ENCODE data around the gene CRAMP1. TPM values are rescaled to one million over a fixed set of nuclear protein-coding genes. Genes with fewer than 3 reads are reported as not detected.

The CRAMP1 gene
- polyA plus RNA-seq, 1 of the 3 experiments (the other 2 are of a cell fraction): 9.5 TPM

- no peak for TF ChIP-seq CTCF (IDR thresholded peaks at IDR 0.05)
Measured at GRCh38 chr16:1619976-1620375, 7.8 kb downstream of the CRAMP1 start (continued).

GRCh38 chr16:1620391-1620790 lies 8.2 kb downstream of the CRAMP1 start:
- CTCF ChIA-PET: no interaction called here
- Histone ChIP-seq H3K36me3 (replicated peaks in 1 of 2; ENCODE audit: control insufficient read depth in 1 of 2, insufficient read depth in 2 of 2, low read length in 1 of 2) (peaks cover 16 to 40% of the 10 kb centered on the region in 2 experiments), H3F3A (replicated peaks; ENCODE audit: insufficient read depth) (no peaks in the 10 kb centered on the region), H3K4me2 (no peak overlapping the region), H3K79me2 (ENCODE audit: insufficient read depth) (peaks cover 96% of the 10 kb centered on the region), H3K9me2 (no peaks in the 10 kb centered on the region), H3K27me3 (ENCODE audit: insufficient read depth) (no peaks in the 10 kb centered on the region), H3K4me3 (ENCODE audit: low read depth in 2 of 2, low read length in 1 of 2) (no peak overlapping the region), H3K9me3 (no peaks in the 10 kb centered on the region), H2AFZ (ENCODE audit: low read depth) (no peak overlapping the region), H3K9ac (no peak overlapping the region), H3K27ac (ENCODE audit: low read depth in 2 of 2, low read length in 1 of 2) (no peak overlapping the region), H3K4me1 (ENCODE audit: control insufficient read depth in 1 of 2, insufficient read depth in 2 of 2, low read depth in 1 of 2, low read length in 1 of 2) (peaks cover 2 to 8% of the 10 kb centered on the region in 2 experiments; a peak in 2 of 4 replicates), H4K20me1 (ENCODE audit: insufficient read depth) (peaks cover 11% of the 10 kb centered on the region)
- POLR2A ChIA-PET: no interaction called here
- TF ChIP-seq FOXJ3 (CRISPR knock-in tag; IDR thresholded peaks at IDR 0.05): no peak
- no peak for TF ChIP-seq ZBTB33 (IDR thresholded peaks at IDR 0.05; ENCODE audit: borderline replicate concordance, low read depth)
- no peak for TF ChIP-seq SIN3A (IDR thresholded peaks at IDR 0.05; ENCODE audit: borderline replicate concordance, low read depth, low read length)
- TF ChIP-seq RAD21 (IDR thresholded peaks at IDR 0.05; ENCODE audit: low read length): no peak
- TF ChIP-seq MEF2A (IDR thresholded peaks at IDR 0.05; ENCODE audit: borderline replicate concordance, low read depth): no peak
- TF ChIP-seq JUND (IDR thresholded peaks at IDR 0.05): no peak
- TF ChIP-seq GABPA (IDR thresholded peaks at IDR 0.05; ENCODE audit: low read depth): no peak
- no peak for TF ChIP-seq RFX5 (IDR thresholded peaks at IDR 0.05; ENCODE audit: low read length)
- no peak for TF ChIP-seq CHD2 (IDR thresholded peaks at IDR 0.05; ENCODE audit: low read length, partially characterized antibody)
- TF ChIP-seq PBX3 (IDR thresholded peaks at IDR 0.05): no peak
- no peak for TF ChIP-seq EP300 (IDR thresholded peaks at IDR 0.05; ENCODE audit: borderline replicate concordance in 1 of 2, low read depth in 1 of 2, low read length in 1 of 2)
- DNase-seq: no peak
- 91% methylated on average over 8 of the region's 9 CpGs for WGBS (ENCODE audit: low lambda C conversion rate)

All from SK-N-SH (cell line).